NCI-H82 treated with DMSO at 0.1 percent for 48 hours (cell line): ENCODE results near the gene HS3ST1.

Experiments
- DNase-seq: peaks from one replicate; lab custom pipeline; 2025; ENCODE audit not compliant: unreplicated experiment; lab: John Stamatoyannopoulos, UW

The HS3ST1 gene

GRCh38 chr4:11435557-11435956 is 6.9 kb upstream of the HS3ST1 start:
- no peak for DNase-seq

GRCh38 chr4:11431111-11431510 is 2.4 kb upstream of the HS3ST1 start:
- DNase-seq, result no peak

- DNase-seq, result no peak
Measured at GRCh38 chr4:11430536-11430935, 1.8 kb upstream of the HS3ST1 start.

- no peak for DNase-seq
Measured at GRCh38 chr4:11429699-11430045, 978 bp upstream of the HS3ST1 start.

GRCh38 chr4:11428899-11429698 is 405 bp upstream of the HS3ST1 start:
- no peak for DNase-seq

GRCh38 chr4:11427121-11427996 is 1.3 kb downstream of the HS3ST1 start:
- DNase-seq, result no peak

- no peak for DNase-seq
Measured at GRCh38 chr4:11426731-11427120, 2.0 kb downstream of the HS3ST1 start.

- DNase-seq, result no peak
Measured at GRCh38 chr4:11426003-11426402, 2.7 kb downstream of the HS3ST1 start.

GRCh38 chr4:11424856-11425255 is 3.8 kb downstream of the HS3ST1 start:
- DNase-seq, result no peak

GRCh38 chr4:11424000-11424399 is 4.7 kb downstream of the HS3ST1 start:
- DNase-seq, result no peak

GRCh38 chr4:11423465-11423864 is 5.2 kb downstream of the HS3ST1 start:
- no peak for DNase-seq

- DNase-seq, result no peak
Measured at GRCh38 chr4:11421116-11421515, 7.6 kb downstream of the HS3ST1 start.

- DNase-seq, result no peak
Measured at GRCh38 chr4:11420327-11420726, 8.4 kb downstream of the HS3ST1 start.

- DNase-seq, result no peak
Measured at GRCh38 chr4:11418610-11419009, 10.1 kb downstream of the HS3ST1 start.

GRCh38 chr4:11416767-11417113 is 12.0 kb downstream of the HS3ST1 start:
- DNase-seq, result no peak

GRCh38 chr4:11416071-11416766 is 12.5 kb downstream of the HS3ST1 start:
- no peak for DNase-seq

- DNase-seq, result no peak
Measured at GRCh38 chr4:11415409-11416070, 13.2 kb downstream of the HS3ST1 start.

GRCh38 chr4:11412211-11412610 is 16.5 kb downstream of the HS3ST1 start:
- no peak for DNase-seq

- DNase-seq, result no peak
Measured at GRCh38 chr4:11409632-11410031, 19.1 kb downstream of the HS3ST1 start.

GRCh38 chr4:11408233-11408967 is 20.3 kb downstream of the HS3ST1 start:
- no peak for DNase-seq

- DNase-seq, result no peak
Measured at GRCh38 chr4:11407551-11407950, 21.1 kb downstream of the HS3ST1 start.
